GM19099 (cell line): ENCODE data around the gene EFCAB3.

Source experiments
- POLR2A ChIP-seq: IDR thresholded peaks from 3 replicates; pipeline ENCODE4 v1.6.1; 2011; ENCODE audit warnings: low read depth; ENCODE audit not compliant: insufficient read length; ENCODE audit errors: extremely low read depth

The EFCAB3 gene

DNA sequence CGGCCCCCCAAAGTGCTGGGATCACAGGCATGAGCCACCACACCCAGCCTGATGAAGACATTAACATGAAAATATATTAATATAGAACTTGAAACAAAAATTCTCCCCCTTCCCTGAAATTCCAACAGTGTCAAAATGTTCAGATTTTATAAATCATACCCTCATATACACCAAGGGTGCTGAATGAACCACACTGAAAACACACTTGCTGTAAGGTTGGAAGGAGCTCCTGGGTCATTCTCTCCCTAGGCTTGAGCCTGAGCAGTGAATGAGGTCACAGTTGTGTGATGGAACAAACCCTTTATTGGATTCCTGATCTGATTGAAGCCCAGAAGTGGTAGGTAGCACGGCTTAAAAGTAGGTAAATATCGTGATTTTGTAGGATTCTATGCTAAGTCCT lies at the start of gene EFCAB3:
TSS of gene EFCAB3 (plus strand) at position 301 of the 400 bp plus-strand sequence. CDS start 2,427 bp downstream, outside the sequence.
- no peak for TF ChIP-seq POLR2A

DNA sequence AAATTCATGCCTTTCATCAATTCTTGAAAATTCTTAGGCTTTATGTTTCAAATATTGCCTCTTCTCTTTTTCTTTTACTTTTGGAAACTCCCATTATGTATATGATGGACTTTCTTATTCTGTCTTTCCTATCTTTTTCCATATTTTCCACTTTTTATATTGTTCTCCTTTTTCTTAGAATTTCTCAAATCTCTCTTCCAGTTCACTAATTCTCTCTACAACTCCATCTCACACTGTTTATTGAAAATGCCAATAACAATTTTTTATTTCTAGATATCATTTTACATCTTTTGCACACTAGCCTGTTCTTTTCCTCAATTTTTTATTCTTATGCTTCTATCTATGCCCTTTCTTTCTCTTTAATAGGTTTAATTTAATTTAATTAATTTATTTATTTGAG lies 43.8 kb upstream of the EFCAB3 start:
- no peak for TF ChIP-seq POLR2A

DNA sequence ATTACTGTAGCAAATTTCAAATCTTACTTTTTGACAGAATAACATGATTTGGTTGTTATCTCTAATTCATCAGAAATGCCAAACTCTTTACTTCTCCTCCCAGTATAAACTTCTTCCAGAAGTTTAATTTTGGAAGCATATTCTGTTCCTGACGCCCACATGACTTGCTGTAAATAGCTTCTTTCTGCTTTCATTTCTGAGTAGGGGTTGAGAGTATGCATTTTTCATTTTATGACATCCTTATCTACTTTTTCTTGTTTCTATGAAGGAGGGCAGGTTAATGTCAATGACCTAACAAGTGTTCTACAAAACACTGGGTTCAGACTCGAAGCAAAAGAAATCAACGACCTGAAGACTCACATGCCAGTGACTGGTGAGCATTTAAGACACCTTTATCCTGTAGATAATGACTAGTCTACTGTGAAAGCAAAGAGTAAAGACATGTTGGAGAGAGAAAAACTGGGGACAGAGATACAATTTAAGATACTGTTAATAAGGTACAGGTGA lies 36.5 kb upstream of the EFCAB3 start:
- TF ChIP-seq POLR2A, result no peak

DNA sequence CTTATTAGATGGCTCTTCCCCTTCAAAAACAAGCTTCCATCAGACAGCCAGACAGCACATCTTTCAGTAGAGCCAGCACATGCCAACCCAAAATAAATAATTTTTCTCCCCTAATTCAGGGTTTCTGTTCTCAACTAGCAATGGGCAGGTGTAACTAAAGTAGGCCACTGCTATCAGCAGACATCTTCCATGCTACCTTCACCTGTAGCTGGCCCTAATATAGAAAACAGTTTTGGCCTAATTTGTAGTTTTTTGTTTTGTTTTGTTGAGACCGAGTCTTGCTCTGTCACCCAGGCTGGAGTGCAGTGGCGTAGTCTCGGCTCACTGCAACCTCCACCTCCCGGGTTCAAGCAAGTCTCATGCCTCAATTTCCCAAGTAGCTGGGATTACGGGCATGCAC lies 29.2 kb upstream of the EFCAB3 start:
- no peak for TF ChIP-seq POLR2A

DNA sequence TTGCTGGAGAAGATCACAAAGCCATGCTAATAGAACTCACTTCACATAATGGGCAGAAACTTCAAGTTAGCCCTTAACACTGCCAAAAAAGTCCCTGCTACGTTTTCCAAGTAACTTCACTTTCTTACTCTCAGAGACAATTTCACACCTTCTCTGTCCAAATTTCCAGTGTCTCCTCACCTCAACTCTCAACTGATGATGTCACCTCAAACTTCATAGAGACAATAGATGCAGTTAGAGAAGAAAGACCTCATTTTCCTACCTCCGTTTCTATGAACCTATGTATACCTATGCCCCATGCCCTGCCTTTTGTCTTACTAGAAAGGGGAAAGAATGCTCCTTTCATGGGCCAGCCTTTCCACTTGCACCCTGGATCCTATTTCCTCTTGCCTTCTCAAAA lies 14.2 kb upstream of the EFCAB3 start:
- no peak for TF ChIP-seq POLR2A

DNA sequence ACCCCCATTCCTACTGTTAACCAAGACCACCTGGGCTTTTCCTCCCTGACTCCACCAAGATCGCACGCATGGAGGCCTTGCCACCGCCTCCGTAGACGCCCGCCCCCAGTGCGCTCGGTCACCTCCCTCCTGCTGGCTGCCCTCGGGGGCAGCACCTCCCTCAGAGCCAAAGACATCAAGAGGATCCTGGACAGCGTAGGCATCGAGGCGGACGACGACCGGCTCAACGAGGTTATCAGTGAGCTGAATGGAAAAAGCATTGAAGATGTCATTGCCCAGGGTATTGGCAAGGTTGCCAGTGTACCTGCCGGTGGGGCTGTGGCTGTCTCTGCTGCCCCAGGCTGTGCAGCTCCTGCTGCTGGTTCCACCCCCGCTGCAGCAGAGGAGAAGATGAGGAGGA lies 1.2 kb downstream of the EFCAB3 start:
- no peak for TF ChIP-seq POLR2A

DNA sequence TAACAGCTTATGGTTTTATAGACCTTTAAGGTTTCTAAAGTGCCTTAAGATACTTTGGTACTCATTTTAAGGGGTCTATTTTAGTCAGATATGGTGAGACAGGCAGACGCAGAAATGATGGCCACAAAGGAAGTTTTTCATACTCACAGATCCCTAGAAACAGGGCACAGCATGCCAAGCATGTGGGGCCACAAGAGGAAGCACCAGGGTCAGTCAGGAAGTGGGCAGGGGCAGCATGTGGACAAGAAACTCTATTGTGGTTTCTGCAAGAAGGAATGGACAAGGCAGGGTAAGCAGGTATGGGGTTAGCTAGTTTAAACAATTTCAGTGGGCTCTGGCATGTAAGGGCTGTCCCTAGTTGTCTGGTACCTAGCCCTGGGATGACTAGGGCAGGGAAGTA lies 8.5 kb downstream of the EFCAB3 start:
- TF ChIP-seq POLR2A, result no peak

DNA sequence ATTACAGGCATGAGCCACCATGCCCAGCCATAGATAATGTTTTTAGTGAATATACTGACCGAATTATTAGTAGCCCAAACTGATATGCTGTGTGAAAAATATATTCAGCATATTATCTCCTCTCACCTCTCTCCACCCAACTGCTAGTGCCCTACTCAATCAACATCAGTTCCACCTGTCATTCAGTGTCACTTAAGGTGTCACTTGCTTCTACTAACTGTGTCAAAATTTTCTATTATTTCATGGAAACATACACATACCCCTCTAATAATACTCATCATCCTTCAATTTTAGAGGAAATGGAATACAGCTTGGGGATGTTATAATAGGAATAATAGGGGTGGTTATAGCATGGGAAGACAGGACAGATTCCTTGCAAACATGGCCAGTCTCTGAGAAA lies 12.6 kb downstream of the EFCAB3 start:
- TF ChIP-seq POLR2A, result no peak

DNA sequence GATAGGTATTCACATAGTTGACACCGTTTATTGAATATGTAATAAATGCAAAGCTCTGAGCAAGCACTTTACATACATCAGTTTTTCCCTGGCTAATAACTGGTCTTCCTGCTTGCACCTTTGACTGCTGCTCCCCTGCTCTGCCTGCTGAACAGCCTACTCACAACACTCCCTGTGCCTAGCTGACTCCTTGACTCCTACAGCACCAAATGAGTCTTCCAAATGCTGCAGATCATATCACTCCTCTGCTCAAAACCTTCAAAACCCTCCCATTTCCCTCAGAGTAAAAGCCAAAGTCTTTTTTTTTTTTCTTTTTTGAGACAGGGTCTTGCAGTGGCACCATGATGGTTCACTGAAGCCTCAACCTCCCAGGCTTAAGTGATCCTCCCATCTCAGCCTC lies 18.5 kb downstream of the EFCAB3 start:
- TF ChIP-seq POLR2A, result no peak

DNA sequence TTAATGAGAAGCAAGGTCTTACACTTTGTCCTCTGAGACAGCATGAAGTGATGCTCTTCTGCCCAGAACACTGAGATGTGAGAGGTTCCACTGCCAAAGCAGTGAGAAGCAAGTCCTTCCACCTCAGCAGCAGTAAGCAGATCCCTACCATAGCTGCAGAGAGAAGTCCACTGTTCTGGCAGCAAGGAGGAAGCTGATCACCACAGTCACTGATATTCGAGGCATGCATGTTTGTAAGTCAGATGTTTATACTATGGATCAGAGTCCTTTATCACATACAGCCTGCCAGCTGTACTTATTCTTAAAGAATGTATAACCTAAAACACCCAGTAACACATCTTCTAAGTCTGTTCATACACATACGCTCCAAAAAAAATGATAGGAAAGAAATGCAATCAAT lies 25.1 kb downstream of the EFCAB3 start:
- no peak for TF ChIP-seq POLR2A

DNA sequence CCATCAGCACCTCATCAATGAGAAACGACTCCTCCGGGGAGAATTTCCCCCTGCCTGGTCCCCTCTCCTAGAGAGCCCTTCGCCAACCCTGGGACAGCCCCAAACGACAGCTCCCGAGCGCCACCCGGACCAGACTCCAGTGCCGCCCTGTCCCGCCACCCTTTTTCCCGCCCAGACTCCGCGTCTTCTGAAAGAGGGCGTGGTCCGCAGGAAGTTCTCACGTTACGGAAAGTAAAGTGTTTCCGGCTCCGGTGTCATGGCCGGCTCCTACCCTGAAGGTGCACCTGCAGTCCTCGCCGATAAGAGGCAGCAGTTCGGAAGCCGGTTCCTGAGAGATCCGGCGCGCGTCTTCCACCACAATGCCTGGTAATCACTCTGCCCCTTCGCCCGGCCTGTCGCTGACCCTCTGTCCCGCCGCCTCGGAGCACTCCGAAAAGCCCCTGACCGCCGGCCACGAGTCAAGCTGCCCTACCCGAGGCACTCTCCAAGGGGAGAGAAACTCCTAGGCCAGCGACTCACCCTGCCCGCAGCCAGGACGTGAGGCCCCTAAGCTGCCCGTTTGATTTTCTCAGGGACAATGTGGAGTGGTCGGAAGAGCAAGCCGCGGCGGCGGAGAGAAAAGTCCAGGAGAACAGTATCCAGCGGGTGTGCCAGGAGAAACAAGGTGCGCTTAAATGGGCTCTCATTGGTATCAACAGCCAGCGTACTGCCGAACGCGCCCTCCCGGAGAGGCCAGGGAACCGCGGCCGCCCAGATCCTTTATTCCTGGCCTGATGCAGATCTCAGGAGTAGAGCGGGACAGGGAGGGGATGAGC lies 43.5 kb downstream of the EFCAB3 start, which contains the start of gene METTL2A:
TSS of gene METTL2A (plus strand) at position 251 of the 815 bp plus-strand sequence. CDS start at position 257, 6 bp downstream.
- TF ChIP-seq POLR2A, result peak; percentile 80

DNA sequence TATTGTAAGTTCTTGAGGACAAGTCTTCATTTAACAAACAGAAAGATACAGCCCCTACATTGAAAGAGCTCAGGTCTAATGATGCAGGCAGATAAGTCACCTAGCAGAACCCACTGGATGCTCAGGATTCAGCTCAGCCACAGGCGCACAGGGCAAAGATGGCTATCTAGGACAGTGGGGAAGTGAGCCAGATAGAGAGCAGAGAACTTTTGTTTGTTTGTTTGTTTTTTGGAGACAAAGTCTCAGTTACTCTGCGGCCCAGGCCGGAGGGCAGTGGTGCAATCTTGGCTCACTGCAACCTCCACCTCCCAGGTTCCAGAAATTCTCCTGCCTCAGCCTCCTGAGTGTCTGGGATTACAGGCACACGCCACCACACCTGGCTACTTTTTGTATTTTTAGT lies 63.7 kb downstream of the EFCAB3 start:
- no peak for TF ChIP-seq POLR2A

DNA sequence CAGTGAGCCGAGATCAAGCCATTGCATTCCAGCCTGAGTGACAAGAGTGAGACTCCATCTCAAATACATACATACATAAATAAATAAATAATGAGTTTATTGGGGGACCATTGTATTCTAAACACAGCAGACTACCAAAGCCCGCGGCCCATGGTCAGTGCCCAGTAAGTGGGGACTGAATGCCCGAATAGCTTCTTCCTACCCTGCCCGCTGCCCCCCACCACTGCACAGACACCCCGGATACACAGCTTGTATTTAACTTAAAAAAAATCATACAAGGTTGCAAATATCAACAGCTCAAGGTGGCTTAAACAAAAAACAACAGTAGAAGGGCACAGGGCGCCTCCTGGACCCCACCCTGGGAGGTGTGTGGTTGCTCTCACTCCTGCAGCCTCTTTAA lies 75.7 kb downstream of the EFCAB3 start:
- no peak for TF ChIP-seq POLR2A
